Right lobe of liver (tissue), 4 donors: Measurements from ENCODE around the gene SGSH.

Experiments
- POLR2A ChIP-seq: fragments of 450-650 bp; IDR thresholded peaks from one replicate; pipeline ENCODE4 v1.6.1; 2017; ENCODE audit warnings: antibody characterized with exemption, mild to moderate bottlenecking
- TF ChIP-seq, protein P1 (sequence below), 4 donors: fragments of 200-600 bp in 3 of 4; fragments of 450-650 bp in 1 of 4; IDR thresholded peaks; one replicate each; pipeline versions ENCODE4 v1.5.1 to v1.8.0; 2016 to 2022; ENCODE audit warnings: antibody characterized with exemption in 4 of 4, mild to moderate bottlenecking in 2 of 4
- donor health status: DM: no; HTN: no; CAD: no.
- donor health status: DM: no; HTN: no; CAD: no.
- donor health status: DM: no; HTN: yes; CAD: no.

- TF ChIP-seq, protein P1, sequence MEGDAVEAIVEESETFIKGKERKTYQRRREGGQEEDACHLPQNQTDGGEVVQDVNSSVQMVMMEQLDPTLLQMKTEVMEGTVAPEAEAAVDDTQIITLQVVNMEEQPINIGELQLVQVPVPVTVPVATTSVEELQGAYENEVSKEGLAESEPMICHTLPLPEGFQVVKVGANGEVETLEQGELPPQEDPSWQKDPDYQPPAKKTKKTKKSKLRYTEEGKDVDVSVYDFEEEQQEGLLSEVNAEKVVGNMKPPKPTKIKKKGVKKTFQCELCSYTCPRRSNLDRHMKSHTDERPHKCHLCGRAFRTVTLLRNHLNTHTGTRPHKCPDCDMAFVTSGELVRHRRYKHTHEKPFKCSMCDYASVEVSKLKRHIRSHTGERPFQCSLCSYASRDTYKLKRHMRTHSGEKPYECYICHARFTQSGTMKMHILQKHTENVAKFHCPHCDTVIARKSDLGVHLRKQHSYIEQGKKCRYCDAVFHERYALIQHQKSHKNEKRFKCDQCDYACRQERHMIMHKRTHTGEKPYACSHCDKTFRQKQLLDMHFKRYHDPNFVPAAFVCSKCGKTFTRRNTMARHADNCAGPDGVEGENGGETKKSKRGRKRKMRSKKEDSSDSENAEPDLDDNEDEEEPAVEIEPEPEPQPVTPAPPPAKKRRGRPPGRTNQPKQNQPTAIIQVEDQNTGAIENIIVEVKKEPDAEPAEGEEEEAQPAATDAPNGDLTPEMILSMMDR (IDR thresholded peaks at IDR 0.05), result no peak
- TF ChIP-seq POLR2A, result no peak
Observed at GRCh38 chr17:80261159-80261894, 41.2 kb upstream of the SGSH start.
